IPS-18c (cell line): Measurements from ENCODE around the gene TIMP2.
"Not testable (repeated sequence)": the region's sequence is repeated elsewhere in the genome, so short reads cannot be mapped to it uniquely, and the experiment has no call there.

Source experiments
- H3K4me3 ChIP-seq: 2 replicates; pipeline ENCODE4 v1.7.0; 2013; ENCODE audit warnings: low read depth, mild to moderate bottlenecking, low read length, moderate library complexity; ENCODE audit not compliant: insufficient read depth
- H3K9me3 ChIP-seq: one replicate; pipeline ENCODE4 v1.6.1; 2013; ENCODE audit warnings: mild to moderate bottlenecking, low read length, moderate library complexity; ENCODE audit not compliant: control insufficient read depth, insufficient read depth

The TIMP2 gene

GRCh38 chr17:78925234-78925633 lies at the start of gene TIMP2:
Gene TIMP2 (minus strand): TSS chr17:78925387. CDS start chr17:78925088, 299 bp downstream.
- Histone ChIP-seq H3K9me3 (no peaks in the 10 kb centered on the region), H3K4me3 (peak within 1 kb of the TSS; percentile 68)

- no peak overlapping the region for H3K4me3 ChIP-seq
- H3K9me3 ChIP-seq = no peaks in the 10 kb centered on the region
Observed at GRCh38 chr17:78973792-78974520, 48.8 kb upstream of the TIMP2 start.

GRCh38 chr17:78973196-78973595 lies 48.0 kb upstream of the TIMP2 start:
- no peak overlapping the region for H3K4me3 ChIP-seq
- H3K9me3 ChIP-seq = no peaks in the 10 kb centered on the region

- no peak overlapping the region for H3K4me3 ChIP-seq
- H3K9me3 ChIP-seq = no peaks in the 10 kb centered on the region
Observed at GRCh38 chr17:78972507-78973105, 47.4 kb upstream of the TIMP2 start.

- Histone ChIP-seq H3K4me3 (no peak overlapping the region), H3K9me3 (no peaks in the 10 kb centered on the region)
Observed at GRCh38 chr17:78971756-78972506, 46.7 kb upstream of the TIMP2 start.

- no peak overlapping the region for H3K4me3 ChIP-seq
- H3K9me3 ChIP-seq = no peaks in the 10 kb centered on the region
Observed at GRCh38 chr17:78970834-78971755, 45.9 kb upstream of the TIMP2 start.

GRCh38 chr17:78969865-78970264 lies 44.7 kb upstream of the TIMP2 start:
- H3K4me3 ChIP-seq = no peak overlapping the region
- H3K9me3 ChIP-seq = no peaks in the 10 kb centered on the region

GRCh38 chr17:78967782-78968362 lies 42.7 kb upstream of the TIMP2 start:
- H3K9me3 ChIP-seq = no peaks in the 10 kb centered on the region
- H3K4me3 ChIP-seq = no peak overlapping the region

- Histone ChIP-seq H3K4me3 (no peak overlapping the region), H3K9me3 (no peaks in the 10 kb centered on the region)
Observed at GRCh38 chr17:78966910-78967600, 41.9 kb upstream of the TIMP2 start.

GRCh38 chr17:78966123-78966813 lies 41.1 kb upstream of the TIMP2 start:
- H3K4me3 ChIP-seq = no peak overlapping the region
- H3K9me3 ChIP-seq = no peaks in the 10 kb centered on the region

- Histone ChIP-seq H3K4me3 (no peak overlapping the region), H3K9me3 (no peaks in the 10 kb centered on the region)
Observed at GRCh38 chr17:78965491-78965924, 40.3 kb upstream of the TIMP2 start.

- H3K4me3 ChIP-seq = no peak overlapping the region
- no peaks in the 10 kb centered on the region for H3K9me3 ChIP-seq
Observed at GRCh38 chr17:78963378-78963777, 38.2 kb upstream of the TIMP2 start.

GRCh38 chr17:78962984-78963348 lies 37.8 kb upstream of the TIMP2 start:
- not testable (repeated sequence) for H3K9me3 ChIP-seq, H3K4me3 ChIP-seq

- Histone ChIP-seq H3K9me3 (no peaks in the 10 kb centered on the region), H3K4me3 (no peak overlapping the region)
Observed at GRCh38 chr17:78962345-78962983, 37.3 kb upstream of the TIMP2 start.

GRCh38 chr17:78961571-78961970 lies 36.4 kb upstream of the TIMP2 start:
- Histone ChIP-seq H3K9me3 (no peaks in the 10 kb centered on the region), H3K4me3 (no peak overlapping the region)
